HG02571 (cell line): ENCODE results near the gene KCNH4.
A peak's percentile ranks its signal among the peaks of the same experiment; 100 is the strongest.
"Not testable (repeated sequence)": the region's sequence is repeated elsewhere in the genome, so short reads cannot be mapped to it uniquely, and the experiment has no call there.

Source experiments
- ATAC-seq: cut with Tn5 transposase; IDR thresholded peaks from one replicate; pipeline ENCODE4 v1.9.1; 2021; ENCODE audit warnings: mild to moderate bottlenecking, moderate library complexity; ENCODE audit not compliant: unreplicated experiment

The KCNH4 gene

DNA sequence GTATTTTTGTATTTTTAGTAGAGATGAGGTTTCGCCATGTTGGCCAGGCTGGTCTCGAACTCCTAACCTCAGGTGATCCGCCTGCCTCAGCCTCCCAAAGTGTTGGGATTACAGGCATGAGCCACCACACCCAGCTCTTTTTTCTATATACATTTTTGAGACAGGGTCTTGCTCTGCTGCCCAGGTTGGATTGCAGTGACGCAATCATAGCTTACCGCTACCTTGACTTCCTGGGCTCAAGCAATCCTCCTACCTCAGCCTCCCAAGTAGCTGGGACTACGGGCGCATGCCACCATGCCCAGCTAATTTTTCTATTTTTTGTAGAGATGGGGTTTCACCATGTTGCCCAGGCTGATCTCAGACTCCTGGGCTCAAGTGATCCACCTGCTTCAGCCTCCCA lies 40.3 kb downstream of the KCNH4 start:
- not testable (repeated sequence) for ATAC-seq

DNA sequence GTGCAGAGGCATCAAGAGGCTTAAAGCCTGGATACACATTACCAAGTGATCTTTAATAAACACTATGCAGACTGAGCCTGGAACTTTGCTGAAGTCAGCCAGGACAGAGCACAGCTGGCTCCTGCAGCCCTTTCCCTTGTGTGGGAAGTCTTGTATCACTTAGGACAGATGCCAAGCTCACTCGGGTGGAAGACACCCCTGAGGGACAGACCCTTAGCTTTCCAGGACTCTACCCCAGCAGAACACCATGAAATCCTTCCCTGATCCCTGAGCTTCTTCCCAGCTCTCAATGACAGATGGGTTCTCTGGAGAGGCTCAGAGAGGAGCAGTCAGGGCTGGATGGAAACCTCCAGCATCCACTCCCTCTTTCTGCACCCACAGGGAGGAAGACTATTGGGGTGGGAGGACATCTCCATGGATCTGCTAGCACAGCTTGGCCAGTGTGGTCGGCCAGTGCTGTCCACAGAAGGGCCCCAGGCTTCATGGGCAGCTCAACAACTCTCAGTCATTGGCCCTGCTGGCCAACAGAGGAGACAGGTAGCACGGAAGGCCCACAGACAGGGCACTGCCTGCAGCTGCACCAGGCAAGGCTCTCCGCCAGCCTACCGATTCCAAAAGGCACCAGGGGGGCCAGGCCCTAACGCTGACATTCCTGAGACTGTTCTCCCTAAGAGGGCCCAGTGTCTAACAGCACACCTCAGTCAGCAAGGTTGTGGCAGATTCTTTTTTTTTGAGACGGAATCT lies 42.0 kb downstream of the KCNH4 start:
- ATAC-seq: no peak

DNA sequence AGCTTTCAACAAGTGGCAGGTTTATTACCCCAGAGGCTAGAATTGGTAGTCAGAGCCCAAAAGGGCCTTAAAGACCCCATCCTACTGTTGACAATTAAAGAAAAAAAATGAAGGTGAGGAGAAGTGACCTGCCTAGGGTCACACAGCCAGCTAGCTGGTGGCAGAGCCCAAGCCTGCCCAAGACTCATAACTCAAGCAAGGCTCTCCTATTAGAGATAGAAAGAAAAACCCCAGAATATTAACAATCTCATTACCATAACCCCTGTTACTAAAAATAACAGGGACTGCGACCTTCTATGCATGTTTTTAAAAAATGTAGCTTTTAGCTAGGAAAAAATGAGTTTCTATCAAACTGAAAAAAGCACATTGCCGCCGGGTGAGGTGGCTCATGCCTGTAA lies 44.3 kb downstream of the KCNH4 start:
- no peak for ATAC-seq

DNA sequence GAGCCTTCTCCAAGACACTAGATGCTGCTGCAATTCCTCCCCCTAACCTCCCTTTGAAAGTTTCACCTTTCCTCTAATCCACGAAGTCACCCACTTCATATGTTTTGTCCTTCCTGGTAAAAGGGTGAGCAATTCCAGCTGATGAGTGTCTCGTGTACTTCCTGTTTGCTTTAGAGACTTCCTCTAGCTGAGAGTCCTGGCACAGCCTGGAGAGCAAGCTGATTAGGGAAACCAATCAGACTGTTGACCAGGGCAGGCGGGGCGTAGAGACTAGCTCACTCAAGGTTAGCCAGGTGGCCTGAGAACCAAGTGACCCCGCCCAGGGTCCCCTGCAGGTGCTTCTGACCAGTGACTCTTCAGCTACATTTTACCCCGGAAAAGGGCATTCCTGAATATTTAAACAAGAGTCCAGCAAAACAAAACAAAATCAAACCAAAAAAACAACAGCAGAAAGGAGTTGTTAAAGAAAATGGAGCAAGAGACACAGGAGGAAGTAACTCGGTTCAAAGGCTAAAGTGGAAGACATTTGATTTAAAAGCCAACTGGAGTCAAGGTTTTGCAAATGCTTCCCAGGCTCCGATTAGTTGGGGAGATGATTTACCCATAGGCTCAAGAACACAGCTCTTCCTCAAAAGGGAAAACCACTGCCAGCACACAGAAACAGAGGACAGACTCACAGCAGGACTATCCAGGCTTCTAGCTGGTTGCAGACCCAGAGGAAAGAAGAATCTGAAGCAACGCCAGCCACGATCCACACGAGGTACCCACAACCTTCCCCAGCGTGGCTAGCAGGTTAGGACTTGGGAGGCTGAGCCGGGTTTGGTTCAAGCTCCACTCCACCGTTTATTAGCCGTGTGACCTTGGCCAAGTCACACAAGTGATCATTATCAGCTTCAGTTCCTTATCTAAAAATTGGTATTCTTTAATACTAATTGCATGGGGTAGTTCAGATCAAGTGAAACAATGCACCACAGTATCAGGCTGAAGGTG lies 45.0 kb downstream of the KCNH4 start:
- ATAC-seq: no peak

DNA sequence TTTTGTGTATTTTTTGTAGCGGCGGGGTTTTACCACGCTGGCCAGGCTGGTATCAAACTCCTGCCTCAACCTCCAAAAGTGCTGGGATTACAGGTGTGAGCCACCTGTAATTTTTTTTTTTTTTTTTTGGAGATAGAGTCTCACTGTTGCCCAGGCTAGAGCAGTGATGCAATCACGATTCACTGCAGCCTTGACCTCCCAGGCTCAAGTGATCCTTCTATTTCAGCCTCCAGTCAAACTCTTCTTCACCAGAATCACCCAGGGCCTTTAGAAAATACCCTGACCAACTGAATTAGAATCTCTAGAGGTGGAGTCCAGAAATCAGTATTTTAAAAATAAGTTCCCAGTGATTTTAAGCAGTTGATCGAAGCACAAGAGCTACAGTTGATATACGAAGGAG lies 45.8 kb downstream of the KCNH4 start:
- ATAC-seq: no peak

DNA sequence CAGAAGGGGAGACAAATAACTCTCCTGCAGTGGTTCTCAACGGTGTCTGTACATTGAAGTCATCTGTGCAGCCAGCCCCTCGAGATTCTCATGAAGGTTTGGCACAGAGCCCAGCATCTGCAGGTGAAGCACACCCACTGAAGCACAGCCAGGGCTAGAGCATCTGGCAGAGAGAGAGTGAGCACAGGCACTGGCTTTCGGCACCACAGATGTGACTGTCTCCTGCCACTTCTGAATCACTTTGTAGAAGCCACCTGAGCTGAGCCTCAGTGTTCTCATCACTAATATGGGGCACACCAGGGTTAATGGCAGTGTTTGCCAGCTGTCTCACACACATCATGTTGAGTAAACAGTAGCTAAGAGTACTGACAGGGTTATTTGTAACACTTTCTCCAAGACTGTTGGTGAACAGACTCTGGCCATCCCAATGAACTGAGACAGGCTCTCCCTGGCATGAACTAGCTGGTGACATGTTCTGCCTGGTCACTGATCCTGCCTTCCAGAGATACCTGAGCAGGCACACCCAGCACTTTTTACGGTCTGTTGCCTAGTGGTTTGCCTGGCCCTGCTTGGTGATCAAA lies 47.4 kb downstream of the KCNH4 start:
- no peak for ATAC-seq

DNA sequence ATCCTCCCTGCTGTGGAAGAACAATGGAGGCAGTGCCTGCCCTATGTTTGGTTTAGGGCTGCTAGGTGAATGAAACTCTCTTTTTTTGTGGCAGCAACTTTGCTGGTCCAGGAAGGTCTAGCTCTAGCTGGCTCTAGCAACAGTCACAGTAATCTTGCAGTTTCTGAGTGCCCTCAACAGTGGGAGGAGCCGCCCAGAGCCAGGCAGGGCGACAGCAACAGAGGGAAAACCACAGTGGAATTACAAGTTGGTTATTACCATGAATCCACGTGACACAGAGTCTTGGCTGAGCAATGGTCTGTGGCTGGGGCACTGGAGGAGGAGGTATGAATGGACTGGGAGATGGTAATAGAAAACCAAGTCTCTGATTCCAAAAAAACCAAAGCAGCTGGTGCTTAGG lies 48.0 kb downstream of the KCNH4 start:
- no peak for ATAC-seq

DNA sequence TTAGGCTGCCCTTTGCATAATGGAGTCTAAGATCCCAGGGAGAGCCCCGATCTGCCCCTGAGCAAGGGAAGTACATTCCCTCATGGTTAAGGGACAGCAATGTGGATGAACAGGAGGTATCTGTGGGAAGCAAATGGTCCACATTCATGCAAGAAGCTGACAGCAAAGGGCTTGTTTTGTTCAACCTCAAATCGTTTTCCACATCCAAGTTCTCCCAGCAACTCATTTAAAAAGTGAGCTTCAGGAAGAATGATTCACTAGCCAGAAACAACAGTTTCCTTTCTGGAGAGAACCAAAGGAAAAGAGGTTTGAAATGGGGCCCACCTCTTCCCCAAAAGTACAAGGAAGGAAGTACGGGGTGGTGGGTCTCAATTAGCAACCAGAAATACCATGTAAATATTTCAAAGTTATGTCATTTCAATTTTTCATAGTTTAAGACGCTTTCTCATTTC lies 48.9 kb downstream of the KCNH4 start:
- no peak for ATAC-seq

DNA sequence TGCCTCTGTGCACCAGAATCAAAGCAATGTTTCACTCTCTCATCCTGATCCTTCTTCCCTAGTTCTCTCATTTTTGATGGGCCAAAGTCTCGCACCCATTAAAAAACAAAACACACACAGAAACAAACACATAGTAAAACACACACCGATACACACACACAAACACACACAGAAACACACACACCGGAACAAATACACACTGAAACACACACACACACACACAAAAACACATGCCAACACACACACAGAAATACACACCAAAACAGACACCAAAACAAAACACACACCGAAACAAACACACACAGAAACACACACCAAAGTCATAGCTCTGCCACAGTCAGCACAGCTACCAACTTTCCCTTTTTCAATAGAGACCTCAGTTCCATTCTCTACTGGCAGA lies 49.7 kb downstream of the KCNH4 start:
- no peak for ATAC-seq

DNA sequence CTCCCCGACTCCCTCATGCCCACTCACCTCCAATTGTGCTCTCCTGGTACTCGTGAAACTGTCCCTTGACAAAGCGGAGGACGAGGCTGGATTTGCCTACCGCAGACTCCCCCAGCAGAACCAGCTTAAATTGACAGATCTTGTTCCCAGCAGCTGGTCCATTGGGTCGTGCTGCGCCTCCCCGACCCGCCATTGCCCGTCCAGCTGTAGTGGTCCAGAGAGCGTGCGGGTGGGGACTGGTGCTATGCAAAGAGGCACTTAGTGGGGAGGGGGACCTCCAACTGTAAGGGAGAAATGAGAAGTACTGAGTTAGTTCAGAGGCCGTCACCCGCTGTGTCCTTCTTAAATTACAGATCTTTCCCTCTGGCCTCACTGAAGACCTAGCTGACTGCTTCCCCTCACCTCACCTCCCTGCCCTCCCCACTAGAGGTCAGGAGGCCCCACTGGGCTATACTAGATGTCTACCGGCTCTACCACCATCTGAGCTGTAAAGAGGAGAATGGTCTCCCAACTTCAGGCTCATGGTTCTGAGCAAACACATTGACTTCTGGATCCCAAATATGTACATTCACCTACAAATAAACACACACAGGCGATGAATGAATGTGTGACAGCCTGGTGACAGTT lies 50.5 kb downstream of the KCNH4 start:
- ATAC-seq: no peak

DNA sequence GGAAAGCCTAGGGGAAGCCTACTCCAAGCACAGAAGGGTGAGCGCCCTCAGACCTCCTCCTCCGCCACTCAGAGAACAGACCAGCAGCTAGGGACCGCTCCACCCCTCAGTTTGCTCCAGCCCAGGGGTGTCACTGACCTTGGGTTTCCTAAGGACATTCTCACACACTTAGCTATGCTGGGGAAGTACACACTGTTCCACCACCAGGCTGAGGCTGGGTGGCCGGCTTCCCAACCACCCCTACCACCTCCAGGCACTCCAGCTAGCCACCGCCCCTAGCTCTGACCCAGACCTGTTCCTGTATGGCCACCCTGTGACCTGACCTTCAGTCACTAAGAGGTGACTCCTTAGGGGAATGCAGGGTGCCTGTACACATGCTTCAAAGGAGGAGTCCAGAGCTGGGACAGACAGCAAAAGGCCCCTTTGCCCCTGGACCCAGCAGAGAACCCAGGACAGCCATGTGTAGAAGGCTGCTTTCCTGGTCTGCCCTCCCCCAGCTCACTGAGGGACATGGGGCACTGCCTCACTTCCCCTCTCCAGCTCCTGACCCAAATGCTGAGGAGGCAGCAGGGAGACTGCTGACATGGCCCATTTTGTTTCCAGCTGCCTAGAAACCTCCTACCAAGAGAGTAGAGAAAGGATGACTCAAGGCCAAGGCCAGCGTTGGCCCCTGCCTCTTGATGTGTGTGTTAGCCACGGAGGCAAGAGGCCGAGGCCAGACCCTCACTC lies 51.7 kb downstream of the KCNH4 start:
- ATAC-seq: no peak

DNA sequence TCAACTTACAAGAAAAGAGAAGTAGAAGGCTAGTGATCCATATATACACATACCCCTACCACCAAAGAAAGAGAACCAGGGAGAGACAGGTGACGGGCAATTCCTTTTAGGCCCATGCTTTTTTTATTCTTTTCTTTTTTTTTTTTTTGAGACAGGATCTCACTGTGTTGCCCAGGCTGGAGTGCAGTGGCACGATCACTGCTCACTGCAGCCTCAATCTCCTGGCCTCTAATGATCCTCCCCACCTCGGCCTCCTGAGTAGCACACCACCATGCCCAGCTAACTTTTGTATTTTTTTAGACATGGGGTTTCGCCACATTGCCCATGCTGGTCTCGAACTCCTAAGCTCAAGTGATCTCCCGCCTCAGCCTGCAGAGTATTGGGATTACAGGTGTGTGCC lies 53.5 kb downstream of the KCNH4 start:
- no peak for ATAC-seq

DNA sequence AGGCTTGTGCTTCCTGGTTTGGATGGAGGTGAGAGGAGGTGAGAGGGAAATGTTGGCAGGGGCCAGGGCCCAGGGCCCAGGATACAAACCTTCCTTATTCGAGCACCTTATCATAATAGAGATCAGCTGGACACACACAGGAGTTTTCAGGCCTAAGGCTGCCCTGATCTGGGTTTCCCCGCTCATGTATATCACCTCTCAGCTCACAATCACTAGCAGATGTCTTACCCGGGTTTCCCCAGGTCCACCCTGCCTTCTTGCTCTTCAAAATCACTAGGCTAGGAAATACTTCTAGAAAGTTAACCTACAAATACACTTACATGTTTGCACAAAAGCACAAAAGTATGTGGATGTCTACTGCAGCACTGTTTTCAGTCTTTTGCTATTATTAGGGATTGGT lies 54.1 kb downstream of the KCNH4 start:
- ATAC-seq: no peak

DNA sequence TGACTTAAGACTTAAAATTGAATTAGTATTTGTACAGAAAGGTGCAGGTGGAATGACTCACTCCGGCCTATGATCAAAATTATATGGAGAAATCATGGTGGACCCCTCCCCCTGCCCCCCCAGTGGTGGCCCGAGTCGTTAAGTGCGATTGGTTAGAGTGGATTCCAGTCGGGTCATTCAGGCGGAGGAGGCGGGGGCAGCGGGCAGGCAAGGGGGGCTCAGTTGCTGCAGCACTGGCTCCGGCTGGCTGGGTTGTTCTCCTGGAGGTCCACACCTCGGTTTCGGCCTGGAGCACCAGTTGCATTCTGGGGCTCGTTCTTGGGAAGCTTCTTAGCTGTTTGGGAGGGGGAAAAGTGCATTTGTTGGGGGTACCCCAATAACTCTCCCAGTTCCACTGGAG lies 55.4 kb downstream of the KCNH4 start:
- ATAC-seq: no peak

DNA sequence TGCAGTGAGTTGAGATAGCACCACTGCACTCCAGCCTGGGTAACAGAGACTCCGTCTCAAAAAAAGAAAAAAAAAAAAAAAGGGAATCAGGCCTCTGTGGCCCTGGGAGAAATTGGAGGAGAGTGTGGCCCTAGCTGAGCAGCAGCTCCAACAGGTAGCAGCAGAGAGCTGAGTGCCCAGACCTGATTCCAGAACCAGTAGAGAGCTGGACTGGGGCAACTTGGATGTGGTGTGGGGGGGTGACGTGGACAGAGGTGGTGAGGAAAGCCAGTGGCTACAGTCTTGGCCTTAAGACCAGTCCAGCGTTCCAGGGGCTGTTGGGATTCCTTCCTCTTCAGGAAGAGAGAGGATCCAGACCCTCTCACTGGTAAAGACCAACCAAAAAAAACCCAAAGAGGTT lies 56.7 kb downstream of the KCNH4 start:
- no peak for ATAC-seq

DNA sequence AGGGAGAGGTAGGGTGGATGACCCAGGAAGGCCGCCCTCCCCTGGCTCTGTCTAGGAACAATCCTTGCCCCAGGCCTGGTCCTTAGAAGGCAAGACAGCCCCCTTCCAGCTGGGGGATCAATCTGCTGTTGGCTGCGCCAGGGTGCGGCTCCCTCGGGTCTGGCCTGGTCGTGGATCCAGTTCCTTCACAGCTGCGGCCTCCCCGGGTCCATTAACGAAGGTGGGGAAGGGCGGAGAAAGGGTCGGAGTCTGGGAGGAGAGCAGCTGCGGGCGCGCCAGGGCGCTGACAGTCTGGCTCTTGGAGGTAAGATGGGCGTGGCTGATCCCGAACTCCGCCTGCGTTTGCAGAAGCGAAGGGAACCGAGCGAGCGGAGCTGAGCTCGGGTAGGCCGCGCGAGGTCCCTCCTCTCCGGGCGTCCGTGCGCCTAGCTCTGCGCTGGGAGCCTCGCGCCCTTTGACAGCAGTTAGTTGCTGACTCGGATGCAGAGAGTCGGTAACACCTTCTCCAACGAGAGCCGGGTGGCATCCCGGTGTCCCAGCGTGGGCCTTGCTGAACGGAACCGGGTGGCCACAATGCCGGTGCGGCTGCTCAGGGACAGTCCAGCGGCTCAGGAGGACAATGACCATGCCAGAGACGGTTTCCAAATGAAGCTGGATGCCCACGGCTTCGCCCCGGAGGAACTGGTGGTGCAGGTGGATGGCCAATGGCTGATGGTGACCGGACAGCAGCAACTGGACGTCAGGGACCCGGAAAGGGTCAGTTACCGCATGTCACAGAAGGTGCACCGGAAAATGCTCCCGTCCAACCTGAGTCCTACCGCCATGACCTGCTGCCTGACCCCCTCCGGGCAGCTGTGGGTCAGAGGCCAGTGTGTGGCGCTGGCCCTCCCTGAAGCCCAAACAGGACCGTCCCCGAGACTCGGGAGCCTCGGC lies 58.3 kb downstream of the KCNH4 start, which contains the start of gene HSPB9:
HSPB9 (plus strand) TSS at position 434 of the 933 bp plus-strand sequence; CDS start at position 481, 47 bp downstream.
- no peak for ATAC-seq

DNA sequence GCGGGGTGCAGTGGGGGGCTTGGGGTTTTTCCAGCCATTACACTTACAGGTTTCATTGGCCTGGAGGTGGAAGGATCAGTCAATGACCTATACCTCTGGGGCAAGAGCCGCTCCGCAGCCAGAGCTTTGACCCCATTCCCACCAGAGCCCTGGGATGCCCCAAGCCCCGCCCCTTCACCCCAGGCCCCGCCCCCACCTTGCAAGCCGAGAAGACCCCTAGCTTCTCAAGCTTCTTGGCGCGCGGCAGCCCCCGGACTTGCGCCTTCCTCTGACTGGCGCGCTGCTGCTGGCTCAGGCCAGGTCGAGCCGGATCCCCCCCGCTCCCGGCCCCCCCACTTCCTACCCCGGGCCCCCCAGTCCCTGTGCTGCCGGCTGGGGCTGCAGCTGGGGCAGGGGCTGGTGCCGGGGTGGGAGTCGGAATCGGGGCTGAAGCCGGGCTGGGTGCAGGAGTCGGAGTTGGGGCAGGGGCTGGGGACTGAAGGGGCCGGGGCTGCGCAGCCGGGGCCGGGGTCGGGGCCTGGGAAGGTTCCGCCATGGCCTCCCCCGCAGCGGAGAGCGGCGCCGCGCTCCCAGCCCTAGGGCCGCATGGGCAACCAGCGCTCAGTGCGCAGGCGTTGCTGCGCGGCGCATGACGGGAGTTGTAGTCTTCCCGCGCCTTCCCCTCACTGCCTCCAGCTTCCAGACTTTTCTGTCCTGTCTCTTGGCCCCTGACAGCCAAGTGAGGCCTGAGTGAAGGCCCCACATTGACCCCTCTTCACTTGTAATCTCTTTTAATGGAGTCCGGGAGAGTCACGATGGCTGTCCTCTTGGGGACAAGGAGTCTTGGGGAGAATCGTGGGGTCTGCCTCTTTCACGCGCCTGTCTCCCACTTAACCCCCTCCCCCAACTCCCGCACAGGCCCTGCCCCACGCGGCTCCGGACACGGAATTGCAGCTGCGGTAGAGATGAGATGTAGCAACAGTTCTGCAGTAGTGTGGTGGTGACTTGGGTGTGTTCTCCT lies 59.9 kb downstream of the KCNH4 start, which contains the start of gene KAT2A:
KAT2A (minus strand) TSS at position 598 of the 1,000 bp plus-strand sequence; CDS start at position 535, 63 bp downstream.
- peak; percentile 66 for ATAC-seq
